Neural cell (in vitro differentiated cells): ENCODE data around the gene ACTRT2.

Source experiments
- CTCF ChIP-seq: fragments of 450-650 bp; IDR thresholded peaks from 2 replicates; pipeline ENCODE4 v1.5.1; 2014; ENCODE audit warnings: antibody characterized with exemption, mild to moderate bottlenecking, moderate library complexity; ENCODE audit not compliant: poor library complexity, severe bottlenecking
- EP300 ChIP-seq: fragments of 450-650 bp; conservative IDR thresholded peaks from 2 replicates; pipeline ENCODE4 v1.6.1; 2014; ENCODE audit warnings: antibody characterized with exemption, mild to moderate bottlenecking, moderate library complexity; ENCODE audit not compliant: poor library complexity, severe bottlenecking
- EZH2 ChIP-seq: fragments of 200-600, 300-800 bp; shearing (Covaris generic), sonication (generic); IDR thresholded peaks from 2 replicates; pipeline ENCODE4 v1.6.1; 2014; ENCODE audit warnings: antibody characterized with exemption, low read length, borderline replicate concordance, mild to moderate bottlenecking; ENCODE audit not compliant: insufficient read depth, poor library complexity, severe bottlenecking
- MXI1 ChIP-seq: fragments of 450-650 bp; conservative IDR thresholded peaks from 2 replicates; pipeline ENCODE4 v1.6.1; 2014; ENCODE audit warnings: antibody characterized with exemption, mild to moderate bottlenecking; ENCODE audit not compliant: poor library complexity, severe bottlenecking
- POLR2AphosphoS5 ChIP-seq: IDR thresholded peaks from 2 replicates; pipeline ENCODE4 v1.6.1; 2012
- RAD21 ChIP-seq: fragments of 450-650 bp; conservative IDR thresholded peaks from 2 replicates; pipeline ENCODE4 v1.6.1; 2014; ENCODE audit warnings: antibody characterized with exemption, mild to moderate bottlenecking, moderate library complexity
- REST ChIP-seq: IDR thresholded peaks from 2 replicates; pipeline ENCODE4 v1.6.1; 2012; ENCODE audit warnings: borderline replicate concordance
- SMC3 ChIP-seq: fragments of 450-650 bp; conservative IDR thresholded peaks from 2 replicates; pipeline ENCODE4 v1.6.1; 2014; ENCODE audit warnings: antibody characterized with exemption, mild to moderate bottlenecking, moderate library complexity; ENCODE audit not compliant: poor library complexity
- TAF1 ChIP-seq: IDR thresholded peaks from 2 replicates; pipeline ENCODE4 v1.6.1; 2012; ENCODE audit warnings: low read depth

GRCh38 chr1:3035563-3036446 lies 14.5 kb downstream of the ACTRT2 start:
- TF ChIP-seq CTCF = no peak
- TF ChIP-seq POLR2AphosphoS5 = no peak
- no peak for TF ChIP-seq REST
- no peak for TF ChIP-seq EP300
- TF ChIP-seq RAD21 = no peak
- no peak for TF ChIP-seq TAF1
- no peak for TF ChIP-seq SMC3
- no peak for TF ChIP-seq EZH2
- TF ChIP-seq MXI1 = no peak
